OCI-LY7 (cell line): ENCODE measurements around the gene SF3A1. TPM values are rescaled to one million over a fixed set of nuclear protein-coding genes. Genes with fewer than 3 reads are reported as not detected.

Experiments used
- BruUV-seq: library from RNA; stranded (reverse); fragments of 400-500 nt; replicated peaks from 2 replicates; lab custom pipeline; 2021; lab: Mats Ljungman, UMichigan
- CTCF ChIA-PET: fragments of 300-600 bp; sonication (Branson Sonifier 250); formaldehyde crosslinking; loops from one replicate; lab custom pipeline; 2022; ENCODE audit warnings: antibody characterized with exemption; ENCODE audit not compliant: unreplicated experiment; lab: Charles Lee
- POLR2A ChIA-PET: fragments of 300-600 bp; sonication (Branson Sonifier 250); formaldehyde crosslinking; loops from one replicate; lab custom pipeline; 2022; ENCODE audit warnings: antibody characterized with exemption; lab: Charles Lee
- DNase-seq: peaks from one replicate; pipeline ENCODE4 v3.0.0-alpha.2; 2015; ENCODE audit warnings: low spot score
- H2AFZ ChIP-seq: fragments of 200-600 bp; sonication (generic), shearing (Covaris generic); 2 replicates; pipeline ENCODE4 v1.6.1; 2014; ENCODE audit warnings: mild to moderate bottlenecking, antibody characterized with exemption, low read length, moderate library complexity
- H3K27ac ChIP-seq: fragments of 200-600 bp; sonication (generic); 2 replicates; pipeline ENCODE4 v1.5.1; 2014; ENCODE audit warnings: mixed run types, low read depth, mild to moderate bottlenecking, moderate library complexity, low read length, inconsistent platforms; ENCODE audit not compliant: poor library complexity, severe bottlenecking
- H3K36me3 ChIP-seq: fragments of 200-600 bp; sonication (generic); 2 replicates; pipeline ENCODE4 v1.6.1; 2014; ENCODE audit warnings: mild to moderate bottlenecking, antibody characterized with exemption, low read length, moderate library complexity, mixed read lengths; ENCODE audit not compliant: insufficient read depth
- H3K4me1 ChIP-seq: fragments of 200-600 bp; sonication (generic); 2 replicates; pipeline ENCODE4 v1.5.1; 2014; ENCODE audit warnings: mild to moderate bottlenecking, low read length; ENCODE audit not compliant: insufficient read depth, poor library complexity, severe bottlenecking
- H3K4me2 ChIP-seq: fragments of 200-600 bp; sonication (generic); 2 replicates; pipeline ENCODE4 v1.6.1; 2014; ENCODE audit warnings: mild to moderate bottlenecking, low read length
- H3K4me3 ChIP-seq: fragments of 200-600 bp; sonication (generic); 2 replicates; pipeline ENCODE4 v1.5.1; 2014; ENCODE audit warnings: mild to moderate bottlenecking, low read depth, low read length; ENCODE audit not compliant: poor library complexity, severe bottlenecking
- H3K79me2 ChIP-seq: fragments of 200-600 bp; sonication (generic); 2 replicates; pipeline ENCODE4 v1.6.1; 2016; ENCODE audit warnings: low read depth, mild to moderate bottlenecking, low read length, moderate library complexity, mixed read lengths; ENCODE audit not compliant: insufficient read depth
- H3K9me2 ChIP-seq: fragments of 200-600 bp; sonication (generic); 2 replicates; pipeline ENCODE4 v1.6.1; 2016; ENCODE audit warnings: mild to moderate bottlenecking, low read length, mixed read lengths; ENCODE audit not compliant: insufficient read depth
- H3K9me3 ChIP-seq: fragments of 200-600 bp; sonication (generic); 2 replicates; pipeline ENCODE4 v1.6.1; 2014; ENCODE audit warnings: mild to moderate bottlenecking, mixed run types, low read length, mixed read lengths
- H4K20me1 ChIP-seq: fragments of 200-600 bp; sonication (generic); 2 replicates; pipeline ENCODE4 v1.6.1; 2014; ENCODE audit warnings: mild to moderate bottlenecking, antibody characterized with exemption, low read length, moderate library complexity, mixed read lengths; ENCODE audit not compliant: insufficient read depth
- EZH2phosphoT487 ChIP-seq: fragments of 200-600 bp; sonication (generic); IDR thresholded peaks from 2 replicates; pipeline ENCODE4 v1.6.1; 2018; ENCODE audit warnings: low read depth, borderline replicate concordance, mild to moderate bottlenecking, mixed run types, antibody characterized with exemption, low read length, moderate library complexity, mixed read lengths
- intact Hi-C: fragments of 100-400 bp; cut with micrococcal nuclease; formaldehyde crosslinking; loops from one replicate; pipeline ENCODE4 v1.10.0; 2022; ENCODE audit not compliant: unreplicated experiment
- total RNA-seq, 2 experiments: library from RNA; depleted of rRNA in 1 of 2; stranded (reverse); fragments of >200 nt in 1 of 2; shearing (Covaris generic) in 1 of 2; gene quantifications; 2 replicates each; pipeline ENCODE4 v1.2.3, GENCODE V29; 2014 to 2022
- TF ChIP-seq, protein P1 (sequence below): fragments of 200-600 bp; sonication (generic); conservative IDR thresholded peaks from 2 replicates; pipeline ENCODE4 v1.5.1; 2014; ENCODE audit warnings: mild to moderate bottlenecking, antibody characterized with exemption, low read length, moderate library complexity, mixed read lengths

The SF3A1 gene
- total RNA-seq, 2 experiments from 2014 or later: 71.8 to 200 TPM

DNA sequence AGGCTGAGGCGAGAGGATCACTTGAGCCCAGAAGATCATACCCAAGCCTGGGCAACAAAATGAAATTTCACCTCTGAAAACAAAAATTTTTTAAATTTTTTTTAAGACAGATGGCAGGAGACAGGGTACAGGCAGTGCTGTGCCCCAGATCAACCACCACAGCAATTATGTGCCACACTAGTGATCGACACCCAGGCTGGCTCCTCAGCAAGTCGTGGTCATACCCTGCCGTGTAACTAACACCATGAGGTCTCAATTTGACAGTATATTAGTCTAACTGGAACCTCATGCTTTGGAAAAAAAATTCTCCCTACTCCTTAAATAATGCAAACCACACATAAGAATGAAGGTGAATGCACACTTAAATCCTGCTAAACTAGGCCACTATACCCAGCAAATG lies 8.3 kb downstream of the SF3A1 start:
- no peaks in the 10 kb centered on the region for H4K20me1 ChIP-seq
- POLR2A ChIA-PET: interaction anchor here (1.3 kb wide), 1 partner anchor 22 kb away, joined by 3 read pairs; the partner anchor contains the start of gene TBC1D10A
- H3K9me2 ChIP-seq: no peaks in the 10 kb centered on the region
- no peak overlapping the region for H2AFZ ChIP-seq
- H3K79me2 ChIP-seq: peaks cover 22% of the 10 kb centered on the region; the same call in 1 of the 2 replicates
- CTCF ChIA-PET: no interaction called here
- no peak overlapping the region for H3K4me3 ChIP-seq
- H3K9me3 ChIP-seq: no peaks in the 10 kb centered on the region
- intact Hi-C loops: no loop called here
- DNase-seq: no peak
- no peak overlapping the region for H3K27ac ChIP-seq
- peaks cover 97% of the 10 kb centered on the region for H3K36me3 ChIP-seq
- H3K4me2 ChIP-seq: no peak overlapping the region
- TF ChIP-seq EZH2phosphoT487: no peak
- TF ChIP-seq, protein P1, sequence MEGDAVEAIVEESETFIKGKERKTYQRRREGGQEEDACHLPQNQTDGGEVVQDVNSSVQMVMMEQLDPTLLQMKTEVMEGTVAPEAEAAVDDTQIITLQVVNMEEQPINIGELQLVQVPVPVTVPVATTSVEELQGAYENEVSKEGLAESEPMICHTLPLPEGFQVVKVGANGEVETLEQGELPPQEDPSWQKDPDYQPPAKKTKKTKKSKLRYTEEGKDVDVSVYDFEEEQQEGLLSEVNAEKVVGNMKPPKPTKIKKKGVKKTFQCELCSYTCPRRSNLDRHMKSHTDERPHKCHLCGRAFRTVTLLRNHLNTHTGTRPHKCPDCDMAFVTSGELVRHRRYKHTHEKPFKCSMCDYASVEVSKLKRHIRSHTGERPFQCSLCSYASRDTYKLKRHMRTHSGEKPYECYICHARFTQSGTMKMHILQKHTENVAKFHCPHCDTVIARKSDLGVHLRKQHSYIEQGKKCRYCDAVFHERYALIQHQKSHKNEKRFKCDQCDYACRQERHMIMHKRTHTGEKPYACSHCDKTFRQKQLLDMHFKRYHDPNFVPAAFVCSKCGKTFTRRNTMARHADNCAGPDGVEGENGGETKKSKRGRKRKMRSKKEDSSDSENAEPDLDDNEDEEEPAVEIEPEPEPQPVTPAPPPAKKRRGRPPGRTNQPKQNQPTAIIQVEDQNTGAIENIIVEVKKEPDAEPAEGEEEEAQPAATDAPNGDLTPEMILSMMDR: no peak
- BruUV-seq: no TSS peak
- H3K4me1 ChIP-seq: no peaks in the 10 kb centered on the region

DNA sequence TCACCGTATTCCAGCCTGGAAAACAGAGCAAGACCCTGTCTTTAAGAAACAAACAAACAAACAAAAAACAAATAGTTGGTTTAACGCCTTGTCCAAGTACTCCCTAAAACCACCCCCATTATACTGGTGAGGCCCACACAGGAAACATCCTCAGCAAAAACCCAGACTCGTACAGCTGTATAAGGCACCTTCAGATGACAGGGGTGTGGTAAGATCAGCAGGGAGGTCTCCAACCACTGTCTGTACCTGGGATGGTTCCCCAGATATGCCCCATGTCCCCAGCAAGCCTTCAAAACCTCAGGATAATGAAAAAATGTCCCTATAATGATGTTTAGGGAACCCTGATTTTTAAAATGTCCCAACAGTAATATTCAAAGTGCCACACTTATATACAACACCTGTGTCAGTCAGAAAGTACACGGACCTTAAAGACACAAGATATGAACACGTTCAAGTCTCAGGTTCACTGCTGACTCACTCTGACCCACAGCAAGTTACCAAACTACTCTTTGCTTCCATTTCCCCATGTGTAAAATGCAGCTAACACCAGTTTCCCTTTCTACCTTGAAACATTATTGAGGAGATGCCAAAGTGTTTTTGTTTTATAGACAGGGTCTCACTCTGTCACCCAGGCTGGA lies 9.3 kb downstream of the SF3A1 start:
- TF ChIP-seq, protein P1: no peak
- TF ChIP-seq EZH2phosphoT487: no peak
- peaks cover 22% of the 10 kb centered on the region; the same call in 1 of the 2 replicates for H3K79me2 ChIP-seq
- no peak overlapping the region for H3K4me2 ChIP-seq
- no peak for DNase-seq
- peaks cover 100% of the 10 kb centered on the region for H3K36me3 ChIP-seq
- H3K9me3 ChIP-seq: no peaks in the 10 kb centered on the region
- H3K27ac ChIP-seq: no peak overlapping the region
- intact Hi-C loops: no loop called here
- CTCF ChIA-PET: no interaction called here
- H3K4me3 ChIP-seq: no peak overlapping the region
- BruUV-seq: no TSS peak
- no peak overlapping the region for H2AFZ ChIP-seq
- no peaks in the 10 kb centered on the region for H3K9me2 ChIP-seq
- H4K20me1 ChIP-seq: no peaks in the 10 kb centered on the region
- no peaks in the 10 kb centered on the region for H3K4me1 ChIP-seq
- POLR2A ChIA-PET: no interaction called here
